GM23338 (cell line): ENCODE results near the gene CAV2. TPM values are rescaled to one million over a fixed set of nuclear protein-coding genes. Genes with fewer than 3 reads are reported as not detected.

Experiments
- ATAC-seq: fragments of 200-7000 bp; cut with Tn5 transposase; 3 replicates; pipeline ENCODE4 v1.9.1; 2020
- DNase-seq: peaks from one replicate; pipeline ENCODE4 v3.0.0-alpha.2; 2015; ENCODE audit warnings: low spot score
- H2AFZ ChIP-seq: fragments of 200-600 bp; sonication (generic); 2 replicates; pipeline ENCODE4 v1.8.0; 2016; ENCODE audit warnings: antibody characterized with exemption, mild to moderate bottlenecking, moderate library complexity
- H3F3A ChIP-seq: fragments of 200-600 bp; sonication (generic); replicated peaks from 2 replicates; pipeline ENCODE4 v1.8.0; 2017; ENCODE audit warnings: antibody characterized with exemption, mixed run types, low read depth
- H3K27ac ChIP-seq: fragments of 200-600 bp; sonication (generic); 2 replicates; pipeline ENCODE4 v1.6.1; 2016; ENCODE audit warnings: low read depth
- H3K27me3 ChIP-seq: fragments of 200-600 bp; sonication (generic); 2 replicates; pipeline ENCODE4 v1.8.0; 2016; ENCODE audit warnings: mild to moderate bottlenecking, mixed run types, moderate library complexity; ENCODE audit not compliant: insufficient read depth
- H3K36me3 ChIP-seq: fragments of 200-600 bp; sonication (generic); 2 replicates; pipeline ENCODE4 v1.8.0; 2016; ENCODE audit warnings: mild to moderate bottlenecking; ENCODE audit not compliant: insufficient read depth
- H3K4me1 ChIP-seq: fragments of 200-600 bp; sonication (generic); 2 replicates; pipeline ENCODE4 v1.8.0; 2016; ENCODE audit warnings: mild to moderate bottlenecking, moderate library complexity; ENCODE audit not compliant: insufficient read depth
- H3K4me2 ChIP-seq: fragments of 200-600 bp; sonication (generic); 2 replicates; pipeline ENCODE4 v1.7.1; 2017; ENCODE audit warnings: mixed run types
- H3K4me3 ChIP-seq: fragments of 200-600 bp; sonication (generic); 2 replicates; pipeline ENCODE4 v1.6.1; 2016; ENCODE audit warnings: mixed run types
- H3K79me2 ChIP-seq: fragments of 200-600 bp; sonication (generic); replicated peaks from 2 replicates; pipeline ENCODE4 v1.8.0; 2017; ENCODE audit warnings: mild to moderate bottlenecking; ENCODE audit not compliant: insufficient read depth
- H3K9me2 ChIP-seq: fragments of 200-600 bp; sonication (generic); 2 replicates; pipeline ENCODE4 v1.8.0; 2017; ENCODE audit not compliant: insufficient read depth
- H4K20me1 ChIP-seq: fragments of 200-600 bp; sonication (generic); replicated peaks from 2 replicates; pipeline ENCODE4 v1.8.0; 2017; ENCODE audit warnings: mild to moderate bottlenecking; ENCODE audit not compliant: insufficient read depth
- H3K27ac Mint-ChIP-seq: 2 replicates; pipeline ENCODE4 v1.8.0; 2020; ENCODE audit warnings: inconsistent platforms, mild to moderate bottlenecking, moderate library complexity, mixed read lengths
- H3K27me3 Mint-ChIP-seq: 3 replicates; pipeline ENCODE4 v1.8.0; 2022; ENCODE audit warnings: low read depth, mild to moderate bottlenecking, moderate library complexity, mixed read lengths, inconsistent platforms; ENCODE audit not compliant: insufficient read depth, poor library complexity
- H3K36me3 Mint-ChIP-seq: 3 replicates; pipeline ENCODE4 v1.8.0; 2021; ENCODE audit warnings: low read depth, mild to moderate bottlenecking, inconsistent platforms, moderate library complexity, mixed read lengths
- H3K4me1 Mint-ChIP-seq: 3 replicates; pipeline ENCODE4 v1.8.0; 2020; ENCODE audit warnings: mild to moderate bottlenecking, inconsistent platforms, mixed read lengths
- H3K4me3 Mint-ChIP-seq: 3 replicates; pipeline ENCODE4 v1.8.0; 2021; ENCODE audit warnings: moderate library complexity, mild to moderate bottlenecking, inconsistent platforms, mixed read lengths
- H3K9me3 Mint-ChIP-seq: 3 replicates; pipeline ENCODE4 v1.8.0; 2020; ENCODE audit warnings: moderate library complexity, mild to moderate bottlenecking, inconsistent platforms, mixed read lengths
- CREB1 ChIP-seq: fragments of 250-450 bp; sonication (Bioruptor Pico); IDR thresholded peaks from 2 replicates; pipeline ENCODE4 v1.5.0; 2020; ENCODE audit warnings: low read depth, mild to moderate bottlenecking, moderate library complexity
- CTCF ChIP-seq, 2 experiments: fragments of 200-600 bp in 1 of 2; sonication (generic) in 1 of 2; conservative IDR thresholded peaks; 2 replicates each; pipeline versions ENCODE4 v1.5.1 to v1.6.1; 2016 to 2017; ENCODE audit warnings: antibody characterized with exemption in 2 of 2, low read depth in 2 of 2, mild to moderate bottlenecking in 2 of 2, moderate library complexity in 1 of 2
- ETS1 ChIP-seq: IDR thresholded peaks from 2 replicates; pipeline ENCODE4 v1.6.1; 2016; ENCODE audit warnings: antibody characterized with exemption
- EZH2 ChIP-seq: fragments of 200-600 bp; sonication (generic); IDR thresholded peaks from one replicate; pipeline ENCODE4 v1.8.0; 2017; ENCODE audit warnings: antibody characterized with exemption, mild to moderate bottlenecking, low read depth; ENCODE audit not compliant: unreplicated experiment
- EZH2phosphoT487 ChIP-seq: fragments of 200-600 bp; sonication (generic); IDR thresholded peaks from one replicate; pipeline ENCODE4 v1.8.1; 2018; ENCODE audit warnings: antibody characterized with exemption; ENCODE audit not compliant: unreplicated experiment
- JUNB ChIP-seq: IDR thresholded peaks from one replicate; pipeline ENCODE4 v1.6.1; 2016; ENCODE audit warnings: antibody characterized with exemption; ENCODE audit not compliant: unreplicated experiment
- NANOG ChIP-seq: IDR thresholded peaks from 2 replicates; pipeline ENCODE4 v1.6.1; 2016; ENCODE audit warnings: antibody characterized with exemption, borderline replicate concordance
- POLR2AphosphoS5 ChIP-seq: IDR thresholded peaks from 2 replicates; pipeline ENCODE4 v1.6.1; 2016; ENCODE audit warnings: antibody characterized with exemption, low read depth
- REST ChIP-seq: IDR thresholded peaks from one replicate; pipeline ENCODE4 v1.6.1; 2018; ENCODE audit warnings: antibody characterized with exemption; ENCODE audit not compliant: unreplicated experiment
- STAT1 ChIP-seq: IDR thresholded peaks from one replicate; pipeline ENCODE4 v1.6.1; 2016; ENCODE audit warnings: antibody characterized with exemption; ENCODE audit not compliant: unreplicated experiment
- ZNF114 ChIP-seq: fragments of 250-450 bp; sonication (Bioruptor Pico); IDR thresholded peaks from 2 replicates; pipeline ENCODE4 v1.5.0; 2020; ENCODE audit warnings: mild to moderate bottlenecking, moderate library complexity
- ZNF331 ChIP-seq: fragments of 250-450 bp; sonication (Bioruptor Pico); IDR thresholded peaks from 2 replicates; pipeline ENCODE4 v1.5.0; 2020; ENCODE audit warnings: low read depth, mild to moderate bottlenecking, moderate library complexity
- polyA plus RNA-seq: library from polyadenylated mRNA; unstranded; fragments of >200 nt; fragmentation: Nextera tagmentation; extraction: Ambion mirVana; gene quantifications from 2 replicates; pipeline ENCODE4 v1.2.1, GENCODE V29; 2016
- total RNA-seq: library from RNA; depleted of rRNA; stranded (reverse); fragments of >200 nt; shearing (Covaris generic); gene quantifications from 2 replicates; pipeline ENCODE4 v1.2.3, GENCODE V29; 2014

CAV2 gene
- total and polyA plus RNA-seq, 2 experiments from 2014 or later, result 4.2 to 6.6 TPM

DNA sequence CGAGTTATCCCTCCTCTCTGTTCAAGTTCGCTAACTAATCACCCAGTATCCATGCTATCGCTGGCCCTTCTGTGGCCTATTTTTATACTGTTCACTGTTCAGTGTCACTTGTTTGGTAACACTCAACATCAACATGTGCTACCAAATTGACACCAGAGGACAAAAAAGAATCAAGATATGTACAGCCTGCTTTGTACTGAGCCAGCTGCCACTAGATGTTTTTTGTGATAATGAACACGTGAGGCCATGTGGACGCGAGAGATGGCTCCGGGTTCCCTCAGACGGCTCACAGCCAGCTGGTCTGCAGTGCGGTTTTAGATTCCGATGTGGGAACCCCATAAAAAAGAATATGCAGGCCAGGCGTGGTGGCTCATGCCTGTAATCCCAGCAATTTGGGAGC lies 46.5 kb downstream of the CAV2 start:
- H3K4me1 ChIP-seq, result no peaks in the 10 kb centered on the region
- ATAC-seq, result no peak

GRCh38 chr7:116546916-116547315 lies 47.4 kb downstream of the CAV2 start:
- H3K27ac ChIP-seq, result no peak overlapping the region
- no peak overlapping the region for H3K4me3 Mint-ChIP-seq
- ATAC-seq (no peak), DNase-seq (no peak)
- no peaks in the 10 kb centered on the region for H3K4me1 Mint-ChIP-seq
- no peaks in the 10 kb centered on the region for H3K79me2 ChIP-seq
- H3K36me3 ChIP-seq, result no peaks in the 10 kb centered on the region
- H3K27me3 ChIP-seq, result no peaks in the 10 kb centered on the region
- no peaks in the 10 kb centered on the region for H4K20me1 ChIP-seq
- H3K9me2 ChIP-seq, result no peaks in the 10 kb centered on the region
- H3K4me3 ChIP-seq, result no peak overlapping the region
- H3F3A ChIP-seq, result no peaks in the 10 kb centered on the region
- H3K36me3 Mint-ChIP-seq, result no peaks in the 10 kb centered on the region
- no peak overlapping the region for H3K27ac Mint-ChIP-seq
- no peak overlapping the region for H2AFZ ChIP-seq
- no peak overlapping the region for H3K4me2 ChIP-seq
- H3K9me3 Mint-ChIP-seq, result no peaks in the 10 kb centered on the region
- peaks cover 2% of the 10 kb centered on the region for H3K27me3 Mint-ChIP-seq
- H3K4me1 ChIP-seq, result no peaks in the 10 kb centered on the region
- no peak for TF ChIP-seq EZH2phosphoT487
- no peak for TF ChIP-seq STAT1
- no peak for TF ChIP-seq CREB1 (CRISPR knock-in tag)
- TF ChIP-seq JUNB, result no peak
- no peak for TF ChIP-seq ZNF114
- TF ChIP-seq CTCF (conservative IDR thresholded peaks at IDR 0.05; ENCODE audit: low read depth in 2 of 2), result no peak
- TF ChIP-seq NANOG, result no peak
- TF ChIP-seq REST, result no peak
- no peak for TF ChIP-seq POLR2AphosphoS5
- no peak for TF ChIP-seq ZNF331
- TF ChIP-seq ETS1, result no peak

More for the DNA sequence above, 46.5 kb downstream of the CAV2 start:
- H3K27me3 ChIP-seq, result no peaks in the 10 kb centered on the region
- Mint-ChIP-seq H3K4me3 (no peak overlapping the region), H3K36me3 (no peaks in the 10 kb centered on the region), H3K27ac (no peak overlapping the region), H3K27me3 (peaks cover 2% of the 10 kb centered on the region), H3K4me1 (no peaks in the 10 kb centered on the region), H3K9me3 (no peaks in the 10 kb centered on the region)
- H3K4me2 ChIP-seq, result no peak overlapping the region
- TF ChIP-seq POLR2AphosphoS5 (no peak), EZH2 (no peak), JUNB (no peak)
- no peaks in the 10 kb centered on the region for H3K79me2 ChIP-seq
- H4K20me1 ChIP-seq, result no peaks in the 10 kb centered on the region
- H2AFZ ChIP-seq, result no peak overlapping the region
- no peak for DNase-seq
- H3F3A ChIP-seq, result no peaks in the 10 kb centered on the region
- no peaks in the 10 kb centered on the region for H3K9me2 ChIP-seq
- no peaks in the 10 kb centered on the region for H3K36me3 ChIP-seq
- no peak overlapping the region for H3K4me3 ChIP-seq
- H3K27ac ChIP-seq, result no peak overlapping the region
